GM23338 (cell line): ENCODE measurements around the gene CAP1.

Source experiments
- EZH2 ChIP-seq: fragments of 200-600 bp; sonication (generic); IDR thresholded peaks from one replicate; pipeline ENCODE4 v1.8.0; 2017; ENCODE audit warnings: antibody characterized with exemption, mild to moderate bottlenecking, low read depth; ENCODE audit not compliant: unreplicated experiment
- NANOG ChIP-seq: IDR thresholded peaks from 2 replicates; pipeline ENCODE4 v1.6.1; 2016; ENCODE audit warnings: antibody characterized with exemption, borderline replicate concordance
- STAT1 ChIP-seq: IDR thresholded peaks from one replicate; pipeline ENCODE4 v1.6.1; 2016; ENCODE audit warnings: antibody characterized with exemption; ENCODE audit not compliant: unreplicated experiment
- TF ChIP-seq, protein P1 (sequence below), 2 experiments: fragments of 200-600 bp in 1 of 2; sonication (generic) in 1 of 2; conservative IDR thresholded peaks; 2 replicates each; pipeline versions ENCODE4 v1.5.1 to v1.6.1; 2016 to 2017; ENCODE audit warnings: antibody characterized with exemption in 2 of 2, low read depth in 2 of 2, mild to moderate bottlenecking in 2 of 2, moderate library complexity in 1 of 2

DNA sequence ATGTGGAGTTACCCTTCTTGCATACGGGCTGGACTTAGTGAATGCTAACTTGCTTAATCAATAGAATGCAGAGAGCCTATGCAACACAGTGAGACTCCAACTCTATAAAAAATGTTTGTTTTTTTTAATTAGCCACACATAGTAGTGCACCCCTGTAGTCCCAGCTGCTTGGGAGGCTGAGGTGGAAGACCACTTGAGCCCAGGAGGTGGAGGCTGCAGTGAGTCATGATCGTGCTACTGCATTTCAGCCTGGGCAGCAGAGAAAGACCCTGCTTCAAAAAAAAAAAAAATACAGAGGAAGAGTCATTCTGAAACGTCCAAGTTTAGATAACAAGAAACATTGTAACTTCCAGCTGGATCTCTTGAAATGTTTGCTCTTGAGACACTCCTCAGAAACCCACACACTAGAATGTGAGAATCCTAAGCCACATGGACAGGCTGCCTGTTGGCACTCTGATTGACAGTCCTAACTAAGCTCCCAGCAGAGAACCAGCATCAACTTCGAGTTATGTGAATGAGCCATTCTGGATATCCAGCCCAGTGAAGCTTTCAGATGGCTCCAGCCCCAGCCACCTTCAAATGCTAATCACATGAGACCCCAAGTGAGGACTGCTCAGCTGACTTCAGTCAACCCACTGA lies 20.0 kb upstream of the CAP1 start:
- no peak for TF ChIP-seq NANOG
- TF ChIP-seq, protein P1, sequence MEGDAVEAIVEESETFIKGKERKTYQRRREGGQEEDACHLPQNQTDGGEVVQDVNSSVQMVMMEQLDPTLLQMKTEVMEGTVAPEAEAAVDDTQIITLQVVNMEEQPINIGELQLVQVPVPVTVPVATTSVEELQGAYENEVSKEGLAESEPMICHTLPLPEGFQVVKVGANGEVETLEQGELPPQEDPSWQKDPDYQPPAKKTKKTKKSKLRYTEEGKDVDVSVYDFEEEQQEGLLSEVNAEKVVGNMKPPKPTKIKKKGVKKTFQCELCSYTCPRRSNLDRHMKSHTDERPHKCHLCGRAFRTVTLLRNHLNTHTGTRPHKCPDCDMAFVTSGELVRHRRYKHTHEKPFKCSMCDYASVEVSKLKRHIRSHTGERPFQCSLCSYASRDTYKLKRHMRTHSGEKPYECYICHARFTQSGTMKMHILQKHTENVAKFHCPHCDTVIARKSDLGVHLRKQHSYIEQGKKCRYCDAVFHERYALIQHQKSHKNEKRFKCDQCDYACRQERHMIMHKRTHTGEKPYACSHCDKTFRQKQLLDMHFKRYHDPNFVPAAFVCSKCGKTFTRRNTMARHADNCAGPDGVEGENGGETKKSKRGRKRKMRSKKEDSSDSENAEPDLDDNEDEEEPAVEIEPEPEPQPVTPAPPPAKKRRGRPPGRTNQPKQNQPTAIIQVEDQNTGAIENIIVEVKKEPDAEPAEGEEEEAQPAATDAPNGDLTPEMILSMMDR (conservative IDR thresholded peaks at IDR 0.05; ENCODE audit: low read depth in 2 of 2): no peak
- TF ChIP-seq EZH2: no peak
- no peak for TF ChIP-seq STAT1
